ENCODE data around the gene PRKCA.
"Not testable (repeated sequence)": the region's sequence is repeated elsewhere in the genome, so short reads cannot be mapped to it uniquely, and the experiment has no call there.

The PRKCA gene

DNA sequence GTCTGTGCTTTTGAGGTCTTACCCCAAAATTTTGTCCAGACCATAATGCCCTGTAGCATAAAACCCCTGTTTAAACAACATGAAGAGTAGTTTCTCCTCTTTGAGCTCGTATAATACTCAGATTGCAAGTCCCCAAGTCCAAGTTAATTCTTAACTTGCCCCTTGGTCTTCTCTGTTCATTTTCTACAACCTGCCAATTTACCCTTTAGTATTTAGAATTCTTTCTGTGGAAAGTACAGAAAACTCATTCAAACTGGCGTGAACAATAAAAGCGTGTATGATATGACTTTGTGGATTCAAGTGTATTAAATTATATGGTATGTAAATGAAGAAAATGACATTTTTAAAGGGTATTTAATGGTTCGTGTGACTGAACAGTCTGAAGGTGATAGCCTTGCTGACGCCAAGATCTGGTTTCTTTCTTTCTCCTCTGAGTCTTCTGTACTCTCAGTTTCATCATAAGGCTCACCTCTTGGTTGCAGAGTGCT, 185.6 kb downstream of the PRKCA start:
- no peak for TF ChIP-seq GABPA (IDR thresholded peaks at IDR 0.05; ENCODE audit: low read depth)
- TF ChIP-seq POLR2AphosphoS5 (IDR thresholded peaks at IDR 0.05; ENCODE audit: low read depth), result no peak
- no peak for TF ChIP-seq SPI1 (IDR thresholded peaks at IDR 0.05; ENCODE audit: borderline replicate concordance, low read depth)
- TF ChIP-seq, protein P1, sequence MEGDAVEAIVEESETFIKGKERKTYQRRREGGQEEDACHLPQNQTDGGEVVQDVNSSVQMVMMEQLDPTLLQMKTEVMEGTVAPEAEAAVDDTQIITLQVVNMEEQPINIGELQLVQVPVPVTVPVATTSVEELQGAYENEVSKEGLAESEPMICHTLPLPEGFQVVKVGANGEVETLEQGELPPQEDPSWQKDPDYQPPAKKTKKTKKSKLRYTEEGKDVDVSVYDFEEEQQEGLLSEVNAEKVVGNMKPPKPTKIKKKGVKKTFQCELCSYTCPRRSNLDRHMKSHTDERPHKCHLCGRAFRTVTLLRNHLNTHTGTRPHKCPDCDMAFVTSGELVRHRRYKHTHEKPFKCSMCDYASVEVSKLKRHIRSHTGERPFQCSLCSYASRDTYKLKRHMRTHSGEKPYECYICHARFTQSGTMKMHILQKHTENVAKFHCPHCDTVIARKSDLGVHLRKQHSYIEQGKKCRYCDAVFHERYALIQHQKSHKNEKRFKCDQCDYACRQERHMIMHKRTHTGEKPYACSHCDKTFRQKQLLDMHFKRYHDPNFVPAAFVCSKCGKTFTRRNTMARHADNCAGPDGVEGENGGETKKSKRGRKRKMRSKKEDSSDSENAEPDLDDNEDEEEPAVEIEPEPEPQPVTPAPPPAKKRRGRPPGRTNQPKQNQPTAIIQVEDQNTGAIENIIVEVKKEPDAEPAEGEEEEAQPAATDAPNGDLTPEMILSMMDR (IDR thresholded peaks at IDR 0.05; ENCODE audit: insufficient read depth, low read length), result no peak
- TF ChIP-seq, protein P2, sequence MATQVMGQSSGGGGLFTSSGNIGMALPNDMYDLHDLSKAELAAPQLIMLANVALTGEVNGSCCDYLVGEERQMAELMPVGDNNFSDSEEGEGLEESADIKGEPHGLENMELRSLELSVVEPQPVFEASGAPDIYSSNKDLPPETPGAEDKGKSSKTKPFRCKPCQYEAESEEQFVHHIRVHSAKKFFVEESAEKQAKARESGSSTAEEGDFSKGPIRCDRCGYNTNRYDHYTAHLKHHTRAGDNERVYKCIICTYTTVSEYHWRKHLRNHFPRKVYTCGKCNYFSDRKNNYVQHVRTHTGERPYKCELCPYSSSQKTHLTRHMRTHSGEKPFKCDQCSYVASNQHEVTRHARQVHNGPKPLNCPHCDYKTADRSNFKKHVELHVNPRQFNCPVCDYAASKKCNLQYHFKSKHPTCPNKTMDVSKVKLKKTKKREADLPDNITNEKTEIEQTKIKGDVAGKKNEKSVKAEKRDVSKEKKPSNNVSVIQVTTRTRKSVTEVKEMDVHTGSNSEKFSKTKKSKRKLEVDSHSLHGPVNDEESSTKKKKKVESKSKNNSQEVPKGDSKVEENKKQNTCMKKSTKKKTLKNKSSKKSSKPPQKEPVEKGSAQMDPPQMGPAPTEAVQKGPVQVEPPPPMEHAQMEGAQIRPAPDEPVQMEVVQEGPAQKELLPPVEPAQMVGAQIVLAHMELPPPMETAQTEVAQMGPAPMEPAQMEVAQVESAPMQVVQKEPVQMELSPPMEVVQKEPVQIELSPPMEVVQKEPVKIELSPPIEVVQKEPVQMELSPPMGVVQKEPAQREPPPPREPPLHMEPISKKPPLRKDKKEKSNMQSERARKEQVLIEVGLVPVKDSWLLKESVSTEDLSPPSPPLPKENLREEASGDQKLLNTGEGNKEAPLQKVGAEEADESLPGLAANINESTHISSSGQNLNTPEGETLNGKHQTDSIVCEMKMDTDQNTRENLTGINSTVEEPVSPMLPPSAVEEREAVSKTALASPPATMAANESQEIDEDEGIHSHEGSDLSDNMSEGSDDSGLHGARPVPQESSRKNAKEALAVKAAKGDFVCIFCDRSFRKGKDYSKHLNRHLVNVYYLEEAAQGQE (IDR thresholded peaks at IDR 0.05; ENCODE audit: insufficient replicate concordance, low read depth), result no peak
- H3K27me3 ChIP-seq (ENCODE audit: insufficient read depth, poor library complexity, severe bottlenecking), result no peaks in the 10 kb centered on the region
- DNase-seq (ENCODE audit: low read depth in 1 of 2, low spot score in 1 of 2), result no peak
- H3K27ac ChIP-seq (replicated peaks), result no peak overlapping the region
- H3K4me3 ChIP-seq (replicated peaks; ENCODE audit: insufficient read depth, low read length), result no peak overlapping the region

DNA sequence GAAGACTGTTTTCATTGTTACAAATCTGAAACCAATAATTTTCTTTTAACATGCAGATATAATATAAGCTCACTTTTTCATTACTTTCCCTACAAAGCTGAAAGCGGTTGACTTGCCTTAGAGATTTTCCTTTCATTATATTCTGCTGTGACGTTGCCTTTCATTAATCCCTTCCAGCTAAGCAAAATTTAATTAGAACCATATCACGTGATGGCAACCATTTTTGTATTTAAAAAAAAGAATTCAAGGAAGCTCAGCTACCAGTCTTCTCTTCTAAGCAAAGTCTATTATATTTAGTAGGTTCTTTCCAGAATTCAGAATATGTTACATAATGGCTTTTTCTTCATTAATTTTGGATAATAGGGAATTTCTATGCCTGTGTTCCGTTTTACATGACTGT, 186.5 kb downstream of the PRKCA start:
- H3K27ac ChIP-seq (replicated peaks), result no peak overlapping the region
- no peaks in the 10 kb centered on the region for H3K27me3 ChIP-seq (ENCODE audit: insufficient read depth, poor library complexity, severe bottlenecking)
- H3K4me3 ChIP-seq (replicated peaks; ENCODE audit: insufficient read depth, low read length), result no peak overlapping the region
- DNase-seq (ENCODE audit: low read depth in 1 of 2, low spot score in 1 of 2), result no peak
- TF ChIP-seq SPI1 (IDR thresholded peaks at IDR 0.05; ENCODE audit: borderline replicate concordance, low read depth) (no peak), POLR2AphosphoS5 (IDR thresholded peaks at IDR 0.05; ENCODE audit: low read depth) (no peak), GABPA (IDR thresholded peaks at IDR 0.05; ENCODE audit: low read depth) (no peak)
- TF ChIP-seq, protein P2 (IDR thresholded peaks at IDR 0.05; ENCODE audit: insufficient replicate concordance, low read depth), result no peak
- TF ChIP-seq, protein P1 (IDR thresholded peaks at IDR 0.05; ENCODE audit: insufficient read depth, low read length), result no peak

DNA sequence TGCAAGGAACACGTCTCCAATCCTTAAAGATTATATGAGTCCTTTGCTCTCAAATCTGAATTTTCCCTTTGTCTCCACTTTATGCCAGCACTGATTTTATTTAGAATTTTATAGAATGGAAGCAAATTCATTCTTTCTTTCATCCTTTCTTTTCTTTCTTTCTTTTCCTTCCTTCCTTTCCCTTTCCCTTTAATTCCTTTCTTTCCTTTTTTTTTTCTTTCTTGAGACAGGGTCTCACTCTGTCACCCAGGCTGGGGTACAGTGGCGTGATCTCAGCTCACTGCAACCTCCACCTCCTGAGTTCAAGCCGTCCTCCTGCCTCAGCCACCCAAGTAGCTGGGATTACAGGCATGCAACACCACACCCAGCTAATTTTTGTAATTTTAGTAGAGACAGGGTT, 187.2 kb downstream of the PRKCA start:
- H3K27me3 ChIP-seq (ENCODE audit: insufficient read depth, poor library complexity, severe bottlenecking); H3K27ac ChIP-seq (replicated peaks); DNase-seq (ENCODE audit: low read depth in 1 of 2, low spot score in 1 of 2); H3K4me3 ChIP-seq (replicated peaks; ENCODE audit: insufficient read depth, low read length): not testable (repeated sequence)

DNA sequence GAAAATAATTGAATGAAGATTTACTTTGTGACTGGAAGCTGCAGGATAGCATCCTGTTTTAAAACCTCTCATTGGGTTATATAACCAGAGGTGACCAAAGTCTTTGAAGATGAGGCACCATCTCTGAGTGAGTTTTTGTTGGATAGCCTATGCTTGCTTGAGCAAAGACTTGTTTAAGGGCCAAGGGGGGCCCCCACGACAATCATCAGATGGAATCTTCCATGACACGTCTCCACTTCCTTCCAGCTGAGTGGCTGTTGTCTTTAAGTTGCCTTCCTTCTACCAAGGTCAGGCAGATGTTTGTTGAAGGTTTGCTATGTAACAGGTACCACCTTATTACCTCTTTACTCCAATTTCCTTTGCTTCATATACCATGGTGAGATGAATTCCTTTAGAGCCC, 188.8 kb downstream of the PRKCA start:
- H3K4me3 ChIP-seq (replicated peaks; ENCODE audit: insufficient read depth, low read length), result no peak overlapping the region
- H3K27ac ChIP-seq (replicated peaks), result no peak overlapping the region
- H3K27me3 ChIP-seq (ENCODE audit: insufficient read depth, poor library complexity, severe bottlenecking), result no peaks in the 10 kb centered on the region
- DNase-seq (ENCODE audit: low read depth in 1 of 2, low spot score in 1 of 2), result no peak
- TF ChIP-seq, protein P2 (IDR thresholded peaks at IDR 0.05; ENCODE audit: insufficient replicate concordance, low read depth), result no peak
- TF ChIP-seq SPI1 (IDR thresholded peaks at IDR 0.05; ENCODE audit: borderline replicate concordance, low read depth) (no peak), POLR2AphosphoS5 (IDR thresholded peaks at IDR 0.05; ENCODE audit: low read depth) (no peak), GABPA (IDR thresholded peaks at IDR 0.05; ENCODE audit: low read depth) (no peak)
- TF ChIP-seq, protein P1 (IDR thresholded peaks at IDR 0.05; ENCODE audit: insufficient read depth, low read length), result no peak

Measured in HL-60 (cell line).